Activated naive CD8-positive, alpha-beta T cell treated with anti-CD3 and anti-CD28 coated beads, Interleukin-2, amount 50 U/mL, for 24 hours (primary cell): Measurements from ENCODE around the gene ARHGAP21.

Experiments
- ATAC-seq: fragments of 150-1000 bp; cut with Tn5 transposase; one replicate; pipeline ENCODE4 v1.10.0; 2021
- DNase-seq: peaks from one replicate; pipeline ENCODE4 v3.0.0; 2021
- H3K27ac Mint-ChIP-seq: one replicate; pipeline ENCODE4 v1.8.0; 2021; ENCODE audit warnings: mild to moderate bottlenecking, mixed read lengths
- H3K27me3 Mint-ChIP-seq: one replicate; pipeline ENCODE4 v1.8.0; 2021; ENCODE audit warnings: mixed read lengths
- H3K36me3 Mint-ChIP-seq: one replicate; pipeline ENCODE4 v1.8.0; 2021; ENCODE audit warnings: low read depth, mixed read lengths
- H3K4me1 Mint-ChIP-seq: one replicate; pipeline ENCODE4 v1.8.0; 2021; ENCODE audit warnings: mixed read lengths
- H3K4me3 Mint-ChIP-seq: one replicate; pipeline ENCODE4 v1.8.0; 2021; ENCODE audit warnings: mild to moderate bottlenecking, moderate library complexity, mixed read lengths
- H3K9me3 Mint-ChIP-seq: one replicate; pipeline ENCODE4 v1.8.0; 2021; ENCODE audit warnings: mixed read lengths

The ARHGAP21 gene

DNA sequence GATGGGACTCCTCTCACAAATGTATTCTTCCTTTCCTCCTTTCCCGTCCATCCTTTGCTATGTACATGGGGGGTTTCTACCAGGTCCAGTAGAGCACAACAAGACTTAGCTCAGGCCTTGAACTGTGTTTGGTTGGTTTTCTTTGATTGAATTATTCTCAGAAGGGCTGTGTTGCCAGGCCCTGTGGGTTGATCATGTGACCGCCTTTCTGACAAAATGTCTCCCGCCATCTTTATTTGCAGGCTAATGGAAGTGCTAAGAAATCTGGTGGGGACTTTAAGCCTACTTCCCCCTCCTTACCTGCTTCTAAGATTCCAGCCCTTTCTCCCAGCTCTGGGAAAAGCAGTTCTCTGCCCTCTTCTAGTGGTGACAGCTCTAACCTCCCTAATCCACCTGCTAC, 178.1 kb downstream of the ARHGAP21 start:
- Mint-ChIP-seq H3K4me1 (no peaks in the 10 kb centered on the region), H3K36me3 (no peaks in the 10 kb centered on the region), H3K27me3 (peaks cover 1% of the 10 kb centered on the region), H3K27ac (no peak overlapping the region), H3K9me3 (no peaks in the 10 kb centered on the region), H3K4me3 (no peak overlapping the region)
- DNase-seq (no peak), ATAC-seq (no peak)

DNA sequence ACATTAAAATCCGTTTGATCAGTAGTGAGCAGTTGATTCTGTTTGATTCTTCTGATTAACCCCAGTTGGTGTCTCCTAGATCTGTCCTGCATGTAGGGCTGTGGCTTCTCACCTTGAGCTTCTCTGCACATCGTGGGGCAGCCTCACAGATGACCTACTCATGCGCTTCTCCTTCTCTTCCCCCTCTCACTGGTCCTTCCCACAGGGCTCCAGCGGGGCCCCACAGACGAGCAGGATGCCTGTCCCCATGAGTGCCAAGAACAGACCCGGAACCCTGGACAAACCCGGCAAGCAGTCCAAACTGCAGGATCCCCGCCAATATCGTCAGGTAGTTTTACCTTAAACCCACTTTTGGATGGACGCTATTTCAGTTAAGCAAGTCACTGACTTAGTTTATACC, 178.9 kb downstream of the ARHGAP21 start:
- Mint-ChIP-seq H3K4me3 (no peak overlapping the region), H3K27ac (no peak overlapping the region), H3K27me3 (peaks cover 1% of the 10 kb centered on the region), H3K9me3 (no peaks in the 10 kb centered on the region), H3K36me3 (no peaks in the 10 kb centered on the region), H3K4me1 (no peaks in the 10 kb centered on the region)
- ATAC-seq (no peak), DNase-seq (no peak)

DNA sequence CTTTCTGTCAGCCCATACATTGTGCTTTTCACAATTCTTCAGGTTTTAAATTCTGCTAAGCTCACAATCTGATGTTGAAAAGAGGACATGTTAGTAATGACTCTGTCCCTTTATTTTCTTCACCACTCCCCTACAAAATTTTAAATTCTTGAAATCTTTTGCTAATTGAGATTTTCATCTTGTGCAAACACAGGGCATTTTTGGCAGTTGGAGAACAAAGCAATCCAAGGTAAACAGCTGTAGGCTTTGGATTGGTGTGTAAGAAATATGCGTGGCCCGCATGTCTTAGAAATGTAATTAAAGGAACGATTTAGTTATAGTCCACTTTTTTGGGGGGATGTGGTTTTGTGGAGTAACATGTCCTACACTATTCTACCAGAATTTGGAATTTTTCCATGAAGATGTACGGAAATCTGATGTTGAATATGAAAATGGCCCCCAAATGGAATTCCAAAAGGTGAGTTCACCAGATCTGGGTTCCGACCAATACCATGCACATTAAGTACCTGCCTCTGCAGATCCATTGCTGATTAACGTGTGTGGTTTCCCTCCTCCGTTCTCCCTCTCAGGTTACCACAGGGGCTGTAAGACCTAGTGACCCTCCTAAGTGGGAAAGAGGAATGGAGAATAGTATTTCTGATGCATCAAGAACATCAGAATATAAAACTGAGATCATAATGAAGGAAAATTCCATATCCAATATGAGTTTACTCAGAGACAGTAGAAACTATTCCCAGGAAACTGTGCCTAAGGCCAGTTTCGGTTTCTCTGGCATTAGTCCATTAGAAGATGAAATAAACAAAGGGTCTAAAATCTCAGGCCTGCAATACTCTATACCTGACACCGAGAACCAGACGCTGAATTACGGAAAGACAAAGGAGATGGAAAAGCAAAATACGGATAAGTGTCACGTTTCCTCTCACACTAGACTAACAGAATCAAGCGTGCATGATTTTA, 181.1 kb downstream of the ARHGAP21 start:
- Mint-ChIP-seq H3K4me1 (no peaks in the 10 kb centered on the region), H3K27me3 (peaks cover 1% of the 10 kb centered on the region), H3K9me3 (no peaks in the 10 kb centered on the region), H3K27ac (no peak overlapping the region), H3K36me3 (no peaks in the 10 kb centered on the region), H3K4me3 (no peak overlapping the region)
- DNase-seq (no peak), ATAC-seq (no peak)

DNA sequence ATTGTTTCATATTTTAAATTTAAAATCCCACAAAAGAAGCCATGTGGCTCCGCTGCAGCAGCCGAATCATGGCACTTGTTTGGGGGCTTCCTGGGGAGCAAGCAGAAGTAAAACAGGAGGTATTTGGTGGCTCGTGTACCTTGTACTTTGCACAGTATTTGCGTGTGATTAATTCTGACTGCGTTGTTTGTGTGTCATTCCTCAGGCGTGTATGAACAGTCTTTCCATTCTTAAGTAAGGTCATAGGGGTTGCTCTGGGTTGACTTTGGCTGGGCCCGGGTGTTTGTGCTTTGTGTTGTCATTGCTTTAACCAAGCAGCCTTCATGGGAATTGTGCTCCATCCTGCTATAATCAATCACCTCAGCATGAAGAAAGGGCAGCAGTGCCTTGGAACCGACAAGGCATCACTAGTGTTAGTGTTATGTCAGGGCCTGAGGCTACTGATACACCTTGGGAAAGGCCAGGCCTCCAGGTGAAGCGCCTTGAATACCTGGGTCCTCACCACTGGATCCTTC, 182.4 kb downstream of the ARHGAP21 start:
- Mint-ChIP-seq H3K27me3 (peaks cover 1% of the 10 kb centered on the region), H3K4me1 (no peaks in the 10 kb centered on the region), H3K4me3 (no peak overlapping the region), H3K9me3 (no peaks in the 10 kb centered on the region), H3K27ac (no peak overlapping the region), H3K36me3 (no peaks in the 10 kb centered on the region)
- no peak for ATAC-seq
- no peak for DNase-seq

DNA sequence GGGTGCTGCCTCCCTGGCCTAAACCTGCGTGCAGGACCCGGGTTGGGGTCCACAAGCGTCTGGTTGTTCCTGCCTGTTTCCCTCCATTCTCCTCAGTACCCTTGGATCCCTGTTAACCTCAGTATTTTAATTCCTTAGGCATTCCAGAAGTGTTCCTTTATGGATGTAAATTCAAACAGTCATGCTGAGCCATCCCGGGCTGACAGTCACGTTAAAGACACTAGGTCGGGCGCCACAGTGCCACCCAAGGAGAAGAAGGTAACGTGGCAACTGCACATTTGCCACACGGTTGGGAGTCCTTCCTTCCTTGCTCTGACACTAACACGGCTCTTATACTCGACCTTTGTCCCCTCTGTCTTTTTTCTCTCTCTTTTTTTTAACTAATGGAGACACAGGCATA, 187.1 kb downstream of the ARHGAP21 start:
- H3K4me1 Mint-ChIP-seq: no peaks in the 10 kb centered on the region
- H3K27ac Mint-ChIP-seq: no peak overlapping the region
- H3K9me3 Mint-ChIP-seq: peaks cover 5% of the 10 kb centered on the region
- no peak overlapping the region for H3K4me3 Mint-ChIP-seq
- ATAC-seq (no peak), DNase-seq (no peak)
- H3K36me3 Mint-ChIP-seq: no peaks in the 10 kb centered on the region
- H3K27me3 Mint-ChIP-seq: peaks cover 4% of the 10 kb centered on the region

DNA sequence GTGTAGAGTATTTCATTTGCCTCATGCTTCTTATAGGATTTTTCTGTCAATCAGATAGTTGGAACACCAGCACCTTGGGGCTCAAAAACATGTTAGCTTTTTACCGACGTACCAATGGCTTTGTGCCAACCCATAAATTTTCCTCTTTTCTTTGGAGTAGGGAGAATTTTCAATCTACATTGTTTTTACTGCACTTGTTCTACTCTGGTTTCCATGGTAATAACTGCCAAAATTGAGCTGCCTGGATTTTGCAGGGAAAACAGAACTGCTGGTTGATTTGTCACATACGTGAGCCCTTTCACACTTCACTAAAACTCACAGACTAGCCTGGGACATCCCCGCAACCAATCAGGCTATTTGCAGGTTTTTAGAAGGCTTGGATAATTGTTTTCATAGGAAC, 189.7 kb downstream of the ARHGAP21 start:
- Mint-ChIP-seq H3K4me1 (no peaks in the 10 kb centered on the region), H3K27me3 (peaks cover 8% of the 10 kb centered on the region), H3K36me3 (no peaks in the 10 kb centered on the region), H3K9me3 (peaks cover 5% of the 10 kb centered on the region), H3K4me3 (no peak overlapping the region), H3K27ac (no peak overlapping the region)
- ATAC-seq (no peak), DNase-seq (no peak)
